ENCODE results near the gene ABLIM1.

Gene ABLIM1

DNA sequence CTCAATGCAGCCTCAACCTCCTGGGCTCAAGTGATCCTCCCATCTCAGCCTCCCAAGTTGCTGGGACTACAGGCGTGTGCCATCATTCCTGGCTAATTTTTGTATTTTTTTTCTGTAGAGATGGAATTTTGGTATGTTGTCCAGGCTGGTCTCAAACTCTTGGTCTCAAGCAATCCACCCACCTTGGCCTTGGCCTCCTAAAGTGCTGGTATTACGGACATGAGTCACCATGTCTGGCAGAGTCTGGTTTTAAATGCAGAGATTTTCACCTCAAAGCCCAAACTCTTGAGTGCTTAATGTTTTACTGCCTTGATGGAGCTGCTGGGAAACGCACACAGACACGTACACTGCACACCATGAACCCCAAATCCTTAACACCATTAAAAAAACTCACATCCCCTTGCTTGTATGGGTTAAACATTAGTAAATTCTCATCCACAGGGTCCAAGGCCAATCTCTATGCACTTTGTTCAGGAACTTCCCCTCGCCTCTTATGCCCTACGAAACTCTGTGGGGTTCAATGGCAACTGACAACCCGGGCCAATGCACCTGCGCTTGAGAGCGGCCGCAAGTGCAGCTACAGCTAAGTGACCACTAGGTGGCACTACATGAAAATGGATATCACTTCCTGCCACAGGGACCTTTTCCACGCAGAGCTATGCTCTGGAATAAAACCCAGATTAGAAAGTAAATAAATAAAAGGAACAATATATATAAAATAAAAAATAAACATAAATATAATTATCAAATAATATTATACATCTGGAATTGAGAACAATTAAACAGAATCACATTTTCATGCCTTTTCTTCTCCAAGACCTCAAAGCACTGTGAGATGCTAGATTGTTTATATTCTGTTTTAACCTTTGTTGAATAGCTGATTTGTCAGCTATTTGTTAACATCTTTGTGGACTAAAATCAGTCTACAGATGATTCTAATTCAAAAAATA, 186.8 kb downstream of the ABLIM1 start:
- H3K4me1 ChIP-seq (ENCODE audit: insufficient read depth, poor library complexity, severe bottlenecking): peaks cover 6% of the 10 kb centered on the region
- TF ChIP-seq, protein P1, sequence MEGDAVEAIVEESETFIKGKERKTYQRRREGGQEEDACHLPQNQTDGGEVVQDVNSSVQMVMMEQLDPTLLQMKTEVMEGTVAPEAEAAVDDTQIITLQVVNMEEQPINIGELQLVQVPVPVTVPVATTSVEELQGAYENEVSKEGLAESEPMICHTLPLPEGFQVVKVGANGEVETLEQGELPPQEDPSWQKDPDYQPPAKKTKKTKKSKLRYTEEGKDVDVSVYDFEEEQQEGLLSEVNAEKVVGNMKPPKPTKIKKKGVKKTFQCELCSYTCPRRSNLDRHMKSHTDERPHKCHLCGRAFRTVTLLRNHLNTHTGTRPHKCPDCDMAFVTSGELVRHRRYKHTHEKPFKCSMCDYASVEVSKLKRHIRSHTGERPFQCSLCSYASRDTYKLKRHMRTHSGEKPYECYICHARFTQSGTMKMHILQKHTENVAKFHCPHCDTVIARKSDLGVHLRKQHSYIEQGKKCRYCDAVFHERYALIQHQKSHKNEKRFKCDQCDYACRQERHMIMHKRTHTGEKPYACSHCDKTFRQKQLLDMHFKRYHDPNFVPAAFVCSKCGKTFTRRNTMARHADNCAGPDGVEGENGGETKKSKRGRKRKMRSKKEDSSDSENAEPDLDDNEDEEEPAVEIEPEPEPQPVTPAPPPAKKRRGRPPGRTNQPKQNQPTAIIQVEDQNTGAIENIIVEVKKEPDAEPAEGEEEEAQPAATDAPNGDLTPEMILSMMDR (IDR thresholded peaks at IDR 0.05; ENCODE audit: poor library complexity, severe bottlenecking): peak; percentile 87
- H3K4me3 ChIP-seq (ENCODE audit: severe bottlenecking): no peak overlapping the region
- no peaks in the 10 kb centered on the region for H3K36me3 ChIP-seq (ENCODE audit: low read depth)
- no peak overlapping the region for H3K27ac ChIP-seq (ENCODE audit: poor library complexity, severe bottlenecking)
- H3K9me3 ChIP-seq (ENCODE audit: severe bottlenecking): no peaks in the 10 kb centered on the region
- DNase-seq (ENCODE audit: low spot score) (no peak), ATAC-seq (ENCODE audit: low read depth) (peak; percentile 83)
- no peaks in the 10 kb centered on the region for H3K27me3 ChIP-seq (ENCODE audit: insufficient read depth, poor library complexity, severe bottlenecking)

DNA sequence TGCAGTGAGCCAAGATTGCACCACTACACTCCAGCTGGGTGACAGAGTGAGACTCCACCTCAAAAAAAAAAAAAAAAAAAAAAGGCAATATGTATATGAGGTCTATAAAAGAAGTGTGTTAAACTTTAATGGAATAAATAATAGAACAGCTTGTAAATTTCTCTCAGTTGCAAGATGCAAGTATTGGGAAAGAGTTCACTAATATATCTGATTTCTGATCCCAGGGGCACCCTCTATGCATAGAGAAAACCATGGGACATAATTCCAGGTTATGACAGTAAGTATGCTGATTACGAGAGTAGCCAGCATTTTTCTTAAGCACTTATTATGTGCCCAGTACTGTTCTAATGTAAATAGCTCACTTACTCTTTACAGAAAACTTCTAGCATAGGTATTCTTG, 187.7 kb downstream of the ABLIM1 start:
- Histone ChIP-seq H3K9me3 (ENCODE audit: severe bottlenecking) (no peaks in the 10 kb centered on the region), H3K27me3 (ENCODE audit: insufficient read depth, poor library complexity, severe bottlenecking) (no peaks in the 10 kb centered on the region), H3K4me3 (ENCODE audit: severe bottlenecking) (no peak overlapping the region), H3K36me3 (ENCODE audit: low read depth) (0 out of 2 replicates have a peak, but pooled peaks cover 1% of the 10 kb centered on the region), H3K4me1 (ENCODE audit: insufficient read depth, poor library complexity, severe bottlenecking) (peaks cover 6% of the 10 kb centered on the region), H3K27ac (ENCODE audit: poor library complexity, severe bottlenecking) (no peak overlapping the region)
- ATAC-seq (ENCODE audit: low read depth): no peak
- DNase-seq (ENCODE audit: low spot score): no peak
- TF ChIP-seq, protein P1 (IDR thresholded peaks at IDR 0.05; ENCODE audit: poor library complexity, severe bottlenecking): no peak

DNA sequence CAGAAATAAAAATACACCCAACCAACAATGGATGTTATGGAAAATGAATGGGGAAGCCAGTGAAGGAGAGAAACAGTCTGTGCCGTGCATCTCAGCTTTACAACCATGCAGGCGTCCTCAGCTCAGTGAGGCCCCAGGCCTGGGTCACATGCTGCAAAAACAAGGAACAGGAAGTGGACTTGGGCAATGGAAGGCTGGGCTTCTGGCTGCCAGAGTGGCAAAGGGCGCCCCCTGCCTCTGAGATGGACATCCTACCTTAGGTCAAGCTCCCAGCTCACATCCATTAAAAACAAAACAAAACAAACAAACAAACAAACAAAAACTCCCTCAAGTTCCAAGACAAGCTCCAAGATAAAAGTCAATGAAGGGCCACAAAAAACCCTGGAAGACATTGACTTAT, 199.1 kb downstream of the ABLIM1 start:
- no peak overlapping the region for H3K27ac ChIP-seq (ENCODE audit: poor library complexity, severe bottlenecking)
- no peak overlapping the region for H3K4me3 ChIP-seq (ENCODE audit: severe bottlenecking)
- DNase-seq (ENCODE audit: low spot score) (no peak), ATAC-seq (ENCODE audit: low read depth) (peak; percentile 42; the same call in 1 of the 3 replicates)
- no peaks in the 10 kb centered on the region for H3K27me3 ChIP-seq (ENCODE audit: insufficient read depth, poor library complexity, severe bottlenecking)
- H3K9me3 ChIP-seq (ENCODE audit: severe bottlenecking): no peaks in the 10 kb centered on the region
- no peaks in the 10 kb centered on the region for H3K36me3 ChIP-seq (ENCODE audit: low read depth)
- H3K4me1 ChIP-seq (ENCODE audit: insufficient read depth, poor library complexity, severe bottlenecking): no peaks in the 10 kb centered on the region
- TF ChIP-seq, protein P1 (IDR thresholded peaks at IDR 0.05; ENCODE audit: poor library complexity, severe bottlenecking): peak; percentile 43

DNA sequence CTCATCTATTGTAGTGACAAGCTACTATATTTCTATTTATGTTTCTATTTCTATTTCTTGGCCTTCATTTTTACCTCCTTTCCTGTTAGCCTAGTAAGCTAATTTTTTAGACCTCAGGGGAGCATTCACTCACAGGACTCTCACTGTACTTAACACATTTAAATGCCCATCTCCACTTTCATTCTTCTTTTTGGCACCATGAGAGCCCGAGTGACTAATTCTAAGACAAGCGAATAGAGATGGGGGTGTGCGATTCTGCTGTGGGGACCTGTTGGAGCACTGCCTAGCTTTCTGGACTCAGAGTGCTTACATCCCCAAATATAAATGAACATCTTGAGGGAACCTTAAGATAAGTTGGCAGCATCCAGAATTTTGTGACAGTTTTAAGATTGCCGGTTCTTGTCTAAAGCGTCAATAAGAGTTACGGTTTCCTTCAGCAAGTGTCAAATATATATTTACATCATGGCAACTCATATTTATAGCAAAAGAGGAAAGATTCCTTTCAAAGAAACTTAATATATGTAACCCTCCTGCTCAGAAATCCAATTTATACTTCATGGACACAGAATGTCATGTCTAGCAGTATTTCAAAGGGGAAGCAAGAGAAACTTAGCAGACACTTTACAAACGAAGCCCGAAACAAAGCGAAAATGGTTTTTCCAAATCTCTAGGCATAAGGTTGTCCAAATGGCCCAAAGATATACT, 199.7 kb downstream of the ABLIM1 start:
- DNase-seq (ENCODE audit: low spot score): no peak
- H3K27ac ChIP-seq (ENCODE audit: poor library complexity, severe bottlenecking): no peak overlapping the region
- no peaks in the 10 kb centered on the region for H3K27me3 ChIP-seq (ENCODE audit: insufficient read depth, poor library complexity, severe bottlenecking)
- no peaks in the 10 kb centered on the region for H3K36me3 ChIP-seq (ENCODE audit: low read depth)
- H3K9me3 ChIP-seq (ENCODE audit: severe bottlenecking): no peaks in the 10 kb centered on the region
- H3K4me3 ChIP-seq (ENCODE audit: severe bottlenecking): no peak overlapping the region
- ATAC-seq (ENCODE audit: low read depth): no peak
- no peaks in the 10 kb centered on the region for H3K4me1 ChIP-seq (ENCODE audit: insufficient read depth, poor library complexity, severe bottlenecking)
- TF ChIP-seq, protein P1 (IDR thresholded peaks at IDR 0.05; ENCODE audit: poor library complexity, severe bottlenecking): no peak

Data from RWPE2 (cell line).